ENCODE measurements around the gene HHLA2.

HHLA2 gene

DNA sequence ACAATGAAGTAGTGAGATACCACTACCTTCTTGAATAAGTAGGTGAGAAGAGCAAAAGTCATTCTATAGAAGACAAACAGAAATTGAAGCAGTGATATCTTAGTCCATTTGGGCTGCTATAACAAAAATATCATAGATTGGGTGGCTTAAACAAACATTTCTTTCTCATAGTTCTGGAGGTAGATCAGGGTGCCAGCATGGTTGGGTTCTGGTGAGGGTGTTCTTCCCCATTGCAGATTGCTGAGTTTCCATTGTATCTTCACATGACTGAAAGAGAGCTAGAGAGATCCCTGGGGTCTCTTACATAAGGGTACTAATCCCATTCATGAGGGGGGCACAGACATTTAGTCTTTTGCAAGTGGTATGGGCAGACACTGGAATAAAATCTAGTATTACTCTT, 41.2 kb upstream of the HHLA2 start:
- no peak for TF ChIP-seq TCF12 (IDR thresholded peaks at IDR 0.05; ENCODE audit: low read depth)
- no peak for TF ChIP-seq CEBPB (IDR thresholded peaks at IDR 0.05)
- TF ChIP-seq MAX (IDR thresholded peaks at IDR 0.05), result no peak
- TF ChIP-seq, protein P1, sequence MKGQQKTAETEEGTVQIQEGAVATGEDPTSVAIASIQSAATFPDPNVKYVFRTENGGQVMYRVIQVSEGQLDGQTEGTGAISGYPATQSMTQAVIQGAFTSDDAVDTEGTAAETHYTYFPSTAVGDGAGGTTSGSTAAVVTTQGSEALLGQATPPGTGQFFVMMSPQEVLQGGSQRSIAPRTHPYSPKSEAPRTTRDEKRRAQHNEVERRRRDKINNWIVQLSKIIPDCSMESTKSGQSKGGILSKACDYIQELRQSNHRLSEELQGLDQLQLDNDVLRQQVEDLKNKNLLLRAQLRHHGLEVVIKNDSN (IDR thresholded peaks at IDR 0.05), result no peak
- TF ChIP-seq RAD21 (IDR thresholded peaks at IDR 0.05; ENCODE audit: low read depth), result no peak
- TF ChIP-seq ZBTB7A (IDR thresholded peaks at IDR 0.05; ENCODE audit: low read depth), result no peak
- TF ChIP-seq CREB1 (IDR thresholded peaks at IDR 0.05; ENCODE audit: low read depth), result no peak
- no peak for TF ChIP-seq TAF1 (IDR thresholded peaks at IDR 0.05; ENCODE audit: low read depth)
- TF ChIP-seq YY1 (IDR thresholded peaks at IDR 0.05; ENCODE audit: low read depth), result no peak
- TF ChIP-seq, protein P2, sequence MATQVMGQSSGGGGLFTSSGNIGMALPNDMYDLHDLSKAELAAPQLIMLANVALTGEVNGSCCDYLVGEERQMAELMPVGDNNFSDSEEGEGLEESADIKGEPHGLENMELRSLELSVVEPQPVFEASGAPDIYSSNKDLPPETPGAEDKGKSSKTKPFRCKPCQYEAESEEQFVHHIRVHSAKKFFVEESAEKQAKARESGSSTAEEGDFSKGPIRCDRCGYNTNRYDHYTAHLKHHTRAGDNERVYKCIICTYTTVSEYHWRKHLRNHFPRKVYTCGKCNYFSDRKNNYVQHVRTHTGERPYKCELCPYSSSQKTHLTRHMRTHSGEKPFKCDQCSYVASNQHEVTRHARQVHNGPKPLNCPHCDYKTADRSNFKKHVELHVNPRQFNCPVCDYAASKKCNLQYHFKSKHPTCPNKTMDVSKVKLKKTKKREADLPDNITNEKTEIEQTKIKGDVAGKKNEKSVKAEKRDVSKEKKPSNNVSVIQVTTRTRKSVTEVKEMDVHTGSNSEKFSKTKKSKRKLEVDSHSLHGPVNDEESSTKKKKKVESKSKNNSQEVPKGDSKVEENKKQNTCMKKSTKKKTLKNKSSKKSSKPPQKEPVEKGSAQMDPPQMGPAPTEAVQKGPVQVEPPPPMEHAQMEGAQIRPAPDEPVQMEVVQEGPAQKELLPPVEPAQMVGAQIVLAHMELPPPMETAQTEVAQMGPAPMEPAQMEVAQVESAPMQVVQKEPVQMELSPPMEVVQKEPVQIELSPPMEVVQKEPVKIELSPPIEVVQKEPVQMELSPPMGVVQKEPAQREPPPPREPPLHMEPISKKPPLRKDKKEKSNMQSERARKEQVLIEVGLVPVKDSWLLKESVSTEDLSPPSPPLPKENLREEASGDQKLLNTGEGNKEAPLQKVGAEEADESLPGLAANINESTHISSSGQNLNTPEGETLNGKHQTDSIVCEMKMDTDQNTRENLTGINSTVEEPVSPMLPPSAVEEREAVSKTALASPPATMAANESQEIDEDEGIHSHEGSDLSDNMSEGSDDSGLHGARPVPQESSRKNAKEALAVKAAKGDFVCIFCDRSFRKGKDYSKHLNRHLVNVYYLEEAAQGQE (IDR thresholded peaks at IDR 0.05; ENCODE audit: low read depth), result no peak
- no peak for TF ChIP-seq EGR1 (IDR thresholded peaks at IDR 0.05)
- TF ChIP-seq NFIC (IDR thresholded peaks at IDR 0.05), result no peak
- no peak for TF ChIP-seq EP300 (IDR thresholded peaks at IDR 0.05; ENCODE audit: borderline replicate concordance)
- no peak for TF ChIP-seq FOXM1 (IDR thresholded peaks at IDR 0.05; ENCODE audit: borderline replicate concordance, low read depth)
- no peak for TF ChIP-seq TEAD4 (IDR thresholded peaks at IDR 0.05)

GRCh38 chr3:108271626-108272025, 24.7 kb upstream of the HHLA2 start:
- TF ChIP-seq NFIC (IDR thresholded peaks at IDR 0.05), result no peak
- no peak for TF ChIP-seq EGR1 (IDR thresholded peaks at IDR 0.05)
- no peak for TF ChIP-seq TEAD4 (IDR thresholded peaks at IDR 0.05)
- TF ChIP-seq TCF12 (IDR thresholded peaks at IDR 0.05; ENCODE audit: low read depth), result no peak

DNA sequence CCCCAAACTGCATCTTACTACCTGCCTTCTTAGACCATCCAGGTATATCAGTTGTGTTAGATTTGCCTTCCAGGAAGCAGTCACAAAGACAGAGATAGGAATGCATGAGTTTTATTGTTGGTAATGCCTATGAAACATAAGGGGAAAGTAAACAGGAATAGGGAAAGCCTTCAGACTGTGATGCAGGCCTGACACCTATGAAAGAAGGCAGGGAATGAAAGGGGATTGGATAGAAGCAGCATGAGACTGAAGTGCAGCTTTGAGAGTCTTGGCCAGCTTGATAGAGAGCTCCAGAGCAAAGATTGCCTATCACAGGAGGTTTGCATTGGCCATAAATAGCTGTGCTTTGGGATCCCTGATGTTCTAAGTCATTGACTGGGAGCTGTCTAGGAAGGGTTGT, 15.9 kb upstream of the HHLA2 start:
- TF ChIP-seq CREB1 (IDR thresholded peaks at IDR 0.05; ENCODE audit: low read depth), result no peak
- TF ChIP-seq, protein P1 (IDR thresholded peaks at IDR 0.05), result no peak

DNA sequence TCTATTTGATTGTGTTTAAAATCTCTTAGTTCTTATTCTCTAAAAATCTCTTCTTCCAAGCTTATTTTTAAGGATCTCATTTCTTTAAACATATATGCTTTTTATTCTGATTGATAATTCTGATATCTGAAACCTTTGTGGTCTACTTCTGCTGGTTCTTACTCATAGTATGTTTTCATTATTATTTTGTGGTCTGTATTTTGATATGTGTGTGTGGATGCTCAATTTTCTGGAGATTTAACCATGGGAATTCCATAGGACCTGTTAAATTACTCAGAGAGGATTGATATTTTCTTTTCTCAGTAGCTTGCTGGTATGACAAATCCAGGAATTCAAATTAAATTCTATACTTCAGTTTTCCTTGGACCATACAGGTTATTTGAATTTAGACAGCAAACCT, 14.7 kb upstream of the HHLA2 start:
- no peak for TF ChIP-seq YY1 (IDR thresholded peaks at IDR 0.05; ENCODE audit: low read depth)
- TF ChIP-seq ZBTB7A (IDR thresholded peaks at IDR 0.05; ENCODE audit: low read depth), result no peak
- TF ChIP-seq EP300 (IDR thresholded peaks at IDR 0.05; ENCODE audit: borderline replicate concordance), result no peak
- no peak for TF ChIP-seq CEBPB (IDR thresholded peaks at IDR 0.05)
- TF ChIP-seq, protein P2 (IDR thresholded peaks at IDR 0.05; ENCODE audit: low read depth), result no peak
- TF ChIP-seq TCF12 (IDR thresholded peaks at IDR 0.05; ENCODE audit: low read depth), result no peak
- no peak for TF ChIP-seq NFIC (IDR thresholded peaks at IDR 0.05)
- no peak for TF ChIP-seq EGR1 (IDR thresholded peaks at IDR 0.05)
- TF ChIP-seq TAF1 (IDR thresholded peaks at IDR 0.05; ENCODE audit: low read depth), result no peak
- no peak for TF ChIP-seq FOXM1 (IDR thresholded peaks at IDR 0.05; ENCODE audit: borderline replicate concordance, low read depth)
- no peak for TF ChIP-seq CREB1 (IDR thresholded peaks at IDR 0.05; ENCODE audit: low read depth)
- no peak for TF ChIP-seq RAD21 (IDR thresholded peaks at IDR 0.05; ENCODE audit: low read depth)
- TF ChIP-seq MAX (IDR thresholded peaks at IDR 0.05), result no peak

GRCh38 chr3:108283006-108283405, 13.3 kb upstream of the HHLA2 start:
- TF ChIP-seq ZBTB7A (IDR thresholded peaks at IDR 0.05; ENCODE audit: low read depth), result no peak

DNA sequence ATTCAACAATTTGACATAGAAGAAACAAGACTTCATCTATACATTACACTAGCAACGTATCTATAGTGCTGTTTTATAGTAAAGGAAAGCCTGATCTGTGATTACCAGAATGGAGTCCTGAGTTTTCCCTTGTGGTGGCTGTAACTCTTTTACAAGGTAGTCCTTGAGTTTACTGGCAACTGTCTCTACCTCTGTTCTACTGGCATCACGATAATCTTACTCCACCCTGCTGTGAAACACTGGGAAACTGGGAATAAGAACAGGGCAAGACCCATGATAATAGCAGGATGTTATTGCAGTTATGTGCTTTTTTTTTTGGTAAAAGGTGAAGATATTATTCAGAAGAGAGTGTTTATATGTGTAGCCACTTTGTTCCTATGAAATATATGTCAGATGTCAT, 12.4 kb upstream of the HHLA2 start:
- TF ChIP-seq CREB1 (IDR thresholded peaks at IDR 0.05; ENCODE audit: low read depth) (no peak), TEAD4 (IDR thresholded peaks at IDR 0.05) (no peak), EP300 (IDR thresholded peaks at IDR 0.05; ENCODE audit: borderline replicate concordance) (no peak), YY1 (IDR thresholded peaks at IDR 0.05; ENCODE audit: low read depth) (no peak), EGR1 (IDR thresholded peaks at IDR 0.05) (no peak), TCF12 (IDR thresholded peaks at IDR 0.05; ENCODE audit: low read depth) (no peak), ZBTB7A (IDR thresholded peaks at IDR 0.05; ENCODE audit: low read depth) (no peak)
- TF ChIP-seq, protein P2 (IDR thresholded peaks at IDR 0.05; ENCODE audit: low read depth), result no peak
